ENCODE results near the gene WDFY2. TPM values are rescaled to one million over a fixed set of nuclear protein-coding genes. Genes with fewer than 3 reads are reported as not detected.

WDFY2 gene
- total and polyA plus RNA-seq, 2 of the 13 experiments (the other 11 are each of a cell fraction or from before 2014, with no cell fraction given) = 22.6 to 27.0 TPM

GRCh38 chr13:51761643-51762350 lies 177.5 kb downstream of the WDFY2 start (continued):
- TF ChIP-seq FUBP1 (CRISPR knock-in tag; IDR thresholded peaks at IDR 0.05; ENCODE audit: borderline replicate concordance) (no peak), RXRA (CRISPR knock-in tag; IDR thresholded peaks at IDR 0.05) (no peak), MIXL1 (CRISPR knock-in tag; IDR thresholded peaks at IDR 0.05) (no peak), HCFC1 (IDR thresholded peaks at IDR 0.05; ENCODE audit: low read depth, low read length) (no peak), ZBTB42 (CRISPR knock-in tag; IDR thresholded peaks at IDR 0.05) (no peak), SNAI1 (CRISPR knock-in tag; IDR thresholded peaks at IDR 0.05; ENCODE audit: borderline replicate concordance) (no peak), KMT2A (CRISPR knock-in tag; IDR thresholded peaks at IDR 0.05) (no peak), HNRNPL (IDR thresholded peaks at IDR 0.05; ENCODE audit: low read depth, low read length) (no peak)

- WGBS (ENCODE audit: low lambda C conversion rate) = 84% methylated on average over 2 of the region's 2 CpGs
- no peak for FAIRE-seq
- H3K27ac ChIP-seq (ENCODE audit: extremely low read length, insufficient read depth, low read length) = peak overlapping the region; percentile 63
These were observed 179.2 kb downstream of the WDFY2 start for GRCh38 chr13:51763486-51763885.

More at GRCh38 chr13:51763486-51763885, 179.2 kb downstream of the WDFY2 start:
- TF ChIP-seq ZNF121 (CRISPR knock-in tag; IDR thresholded peaks at IDR 0.05) (peak; percentile 64; the same call in 1 of the 2 replicates), ZNF460 (CRISPR knock-in tag; IDR thresholded peaks at IDR 0.05; ENCODE audit: borderline replicate concordance) (peak; percentile 58; the same call in 1 of the 2 replicates), RBM22 (optimal IDR thresholded peaks at IDR 0.05; ENCODE audit: low read length) (peak; percentile 63), ZSCAN5A (CRISPR knock-in tag; IDR thresholded peaks at IDR 0.05; ENCODE audit: borderline replicate concordance) (no peak), RAD51 (IDR thresholded peaks at IDR 0.05; ENCODE audit: borderline replicate concordance) (no peak)
- in situ Hi-C loops (cut with HindIII; ENCODE audit: extremely low pct_ligation_motif_present, low pct_unique_long_range_greater_than_20kb) (no loop called here), intact Hi-C loops (cut with micrococcal nuclease; ENCODE audit: unreplicated experiment) (loop anchor here (5.0 kb wide), 1 partner anchor 176 kb away; no protein-coding TSS in a partner anchor)
- no peak overlapping the region for H3K4me2 ChIP-seq (ENCODE audit: low read depth, low read length)
- DNase-seq (ENCODE audit: low spot score) = no peak
- no peak overlapping the region for H3K9ac ChIP-seq (ENCODE audit: insufficient read depth, low read depth, low read length)
- H3K27me3 ChIP-seq (ENCODE audit: control insufficient read depth in 1 of 2, insufficient read depth in 2 of 2, low read length in 2 of 2) = no peaks in the 10 kb centered on the region
- H2AFZ ChIP-seq (ENCODE audit: low read length) = no peak overlapping the region
- ATAC-seq = no peak
- POLR2A ChIA-PET = interaction anchor here (0.7 to 1.7 kb wide), 6 partner anchors 19 to 312 kb away, joined by 3 to 34 read pairs (median 4); partner anchors contain the start of gene INTS6
- no peaks in the 10 kb centered on the region for H4K20me1 ChIP-seq (ENCODE audit: insufficient read depth, low read length)
- BruUV-seq (replicated peaks) = no TSS peak
- no peak overlapping the region for H3K4me3 ChIP-seq (replicated peaks in 1 of 3; ENCODE audit: insufficient read depth in 1 of 3, low read depth in 2 of 3, low read length in 3 of 3)
- no peaks in the 10 kb centered on the region for H3K79me2 ChIP-seq (ENCODE audit: insufficient read depth, low read length)
- peaks cover 6 to 56% of the 10 kb centered on the region in 2 experiments; a peak in 4 of 5 replicates for H3K36me3 ChIP-seq (replicated peaks in 1 of 2; ENCODE audit: control insufficient read depth in 1 of 2, insufficient read depth in 2 of 2, low read length in 2 of 2)
- no peaks in the 10 kb centered on the region for H3K9me3 ChIP-seq (ENCODE audit: low read length)
- CTCF ChIA-PET (ENCODE audit: low intra/inter-chr PET ratio, low total read pairs) = no interaction called here
- H3K4me1 ChIP-seq (ENCODE audit: insufficient read depth, low read length) = peaks cover 25% of the 10 kb centered on the region

Data from HepG2 (cell line).